ENCODE measurements around the gene VANGL2. TPM values are rescaled to one million over a fixed set of nuclear protein-coding genes. Genes with fewer than 3 reads are reported as not detected.

The VANGL2 gene
- total RNA-seq, 1 donor from 2014 or later: 0.05 TPM

GRCh38 chr1:160363951-160364735 is 36.2 kb upstream of the VANGL2 start:
- Mint-ChIP-seq H3K36me3 (ENCODE audit: low read depth) (peaks cover 9% of the 10 kb centered on the region), H3K27me3 (no peaks in the 10 kb centered on the region), H3K9me3 (no peaks in the 10 kb centered on the region), H3K4me1 (no peaks in the 10 kb centered on the region), H3K4me3 (no peak overlapping the region), H3K27ac (no peak overlapping the region)
- intact Hi-C loops (cut with micrococcal nuclease): no loop called here
- DNase-seq: no peak

- Mint-ChIP-seq H3K4me3 (no peak overlapping the region), H3K9me3 (no peaks in the 10 kb centered on the region), H3K27me3 (no peaks in the 10 kb centered on the region), H3K36me3 (ENCODE audit: low read depth) (peaks cover 5% of the 10 kb centered on the region), H3K4me1 (no peaks in the 10 kb centered on the region), H3K27ac (no peak overlapping the region)
- intact Hi-C loops (cut with micrococcal nuclease): no loop called here
- DNase-seq: no peak
Observed at GRCh38 chr1:160365325-160365724, 35.0 kb upstream of the VANGL2 start.

GRCh38 chr1:160366731-160367515 is 33.4 kb upstream of the VANGL2 start, which contains the start of gene NHLH1:
NHLH1 (plus strand) TSS chr1:160367071; CDS start chr1:160370732, 3,661 bp downstream.
- H3K9me3 Mint-ChIP-seq: no peaks in the 10 kb centered on the region
- no peaks in the 10 kb centered on the region for H3K36me3 Mint-ChIP-seq (ENCODE audit: low read depth)
- H3K4me1 Mint-ChIP-seq: no peaks in the 10 kb centered on the region
- intact Hi-C loops (cut with micrococcal nuclease): no loop called here
- no peak within 1 kb of the TSS for H3K27ac Mint-ChIP-seq
- DNase-seq: no peak
- no peak within 1 kb of the TSS for H3K4me3 Mint-ChIP-seq
- H3K27me3 Mint-ChIP-seq: no peaks in the 10 kb centered on the region

GRCh38 chr1:160367516-160367900 is 32.9 kb upstream of the VANGL2 start:
- H3K9me3 Mint-ChIP-seq: no peaks in the 10 kb centered on the region
- H3K4me1 Mint-ChIP-seq: no peaks in the 10 kb centered on the region

GRCh38 chr1:160367934-160368923 is 32.1 kb upstream of the VANGL2 start:
- no peak overlapping the region for H3K27ac Mint-ChIP-seq
- no peak for DNase-seq
- H3K4me3 Mint-ChIP-seq: no peak overlapping the region
- no peaks in the 10 kb centered on the region for H3K4me1 Mint-ChIP-seq
- H3K27me3 Mint-ChIP-seq: no peaks in the 10 kb centered on the region
- H3K9me3 Mint-ChIP-seq: no peaks in the 10 kb centered on the region
- intact Hi-C loops (cut with micrococcal nuclease): no loop called here
- no peaks in the 10 kb centered on the region for H3K36me3 Mint-ChIP-seq (ENCODE audit: low read depth)

More at GRCh38 chr1:160367516-160367900, 32.9 kb upstream of the VANGL2 start:
- Mint-ChIP-seq H3K27me3 (no peaks in the 10 kb centered on the region), H3K27ac (no peak overlapping the region), H3K4me3 (no peak overlapping the region), H3K36me3 (ENCODE audit: low read depth) (no peaks in the 10 kb centered on the region)
- intact Hi-C loops (cut with micrococcal nuclease): no loop called here
- DNase-seq: no peak

- no peaks in the 10 kb centered on the region for H3K4me1 Mint-ChIP-seq
- no peaks in the 10 kb centered on the region for H3K36me3 Mint-ChIP-seq (ENCODE audit: low read depth)
- intact Hi-C loops (cut with micrococcal nuclease): no loop called here
- H3K27ac Mint-ChIP-seq: no peak overlapping the region
- H3K9me3 Mint-ChIP-seq: no peaks in the 10 kb centered on the region
- no peak for DNase-seq
- no peaks in the 10 kb centered on the region for H3K27me3 Mint-ChIP-seq
- H3K4me3 Mint-ChIP-seq: no peak overlapping the region
Observed at GRCh38 chr1:160369087-160369486, 31.3 kb upstream of the VANGL2 start.

- no peak overlapping the region for H3K27ac Mint-ChIP-seq
- no peaks in the 10 kb centered on the region for H3K9me3 Mint-ChIP-seq
- intact Hi-C loops (cut with micrococcal nuclease): no loop called here
- H3K36me3 Mint-ChIP-seq (ENCODE audit: low read depth): no peaks in the 10 kb centered on the region
- H3K4me3 Mint-ChIP-seq: no peak overlapping the region
- H3K27me3 Mint-ChIP-seq: no peaks in the 10 kb centered on the region
- DNase-seq: no peak
- H3K4me1 Mint-ChIP-seq: peaks cover 4% of the 10 kb centered on the region
Observed at GRCh38 chr1:160370561-160371345, 29.6 kb upstream of the VANGL2 start.

GRCh38 chr1:160371346-160371631 is 29.1 kb upstream of the VANGL2 start:
- H3K9me3 Mint-ChIP-seq: no peaks in the 10 kb centered on the region
- H3K36me3 Mint-ChIP-seq (ENCODE audit: low read depth): no peaks in the 10 kb centered on the region
- H3K4me3 Mint-ChIP-seq: no peak overlapping the region
- H3K27me3 Mint-ChIP-seq: no peaks in the 10 kb centered on the region
- intact Hi-C loops (cut with micrococcal nuclease): no loop called here
- no peak overlapping the region for H3K27ac Mint-ChIP-seq
- DNase-seq: no peak
- peaks cover 9% of the 10 kb centered on the region for H3K4me1 Mint-ChIP-seq

GRCh38 chr1:160371756-160372155 is 28.6 kb upstream of the VANGL2 start:
- H3K9me3 Mint-ChIP-seq: no peaks in the 10 kb centered on the region
- H3K36me3 Mint-ChIP-seq (ENCODE audit: low read depth): no peaks in the 10 kb centered on the region
- intact Hi-C loops (cut with micrococcal nuclease): no loop called here
- DNase-seq: no peak
- H3K27me3 Mint-ChIP-seq: no peaks in the 10 kb centered on the region
- H3K4me3 Mint-ChIP-seq: no peak overlapping the region
- H3K4me1 Mint-ChIP-seq: peaks cover 13% of the 10 kb centered on the region
- no peak overlapping the region for H3K27ac Mint-ChIP-seq

- Mint-ChIP-seq H3K27ac (no peak overlapping the region), H3K27me3 (peaks cover 1% of the 10 kb centered on the region)
- intact Hi-C loops (cut with micrococcal nuclease): no loop called here
Observed at GRCh38 chr1:160373696-160374095, 26.7 kb upstream of the VANGL2 start.

GRCh38 chr1:160374306-160375110 is 25.9 kb upstream of the VANGL2 start:
- Mint-ChIP-seq H3K4me1 (peaks cover 13% of the 10 kb centered on the region), H3K36me3 (ENCODE audit: low read depth) (no peaks in the 10 kb centered on the region), H3K27me3 (peaks cover 7% of the 10 kb centered on the region), H3K9me3 (no peaks in the 10 kb centered on the region), H3K27ac (peak overlapping the region; percentile 42), H3K4me3 (no peak overlapping the region)
- no peak for DNase-seq
- intact Hi-C loops (cut with micrococcal nuclease): loop anchor here (5.0 kb wide), 1 partner anchor 82 kb away; no protein-coding TSS in a partner anchor

More at GRCh38 chr1:160373696-160374095, 26.7 kb upstream of the VANGL2 start:
- Mint-ChIP-seq H3K4me3 (no peak overlapping the region), H3K36me3 (ENCODE audit: low read depth) (no peaks in the 10 kb centered on the region), H3K4me1 (peaks cover 13% of the 10 kb centered on the region), H3K9me3 (no peaks in the 10 kb centered on the region)
- DNase-seq: no peak

GRCh38 chr1:160375788-160376524 is 24.4 kb upstream of the VANGL2 start:
- H3K36me3 Mint-ChIP-seq (ENCODE audit: low read depth): no peaks in the 10 kb centered on the region
- DNase-seq: peak; percentile 67

More at GRCh38 chr1:160375788-160376524, 24.4 kb upstream of the VANGL2 start:
- Mint-ChIP-seq H3K4me3 (no peak overlapping the region), H3K4me1 (peaks cover 13% of the 10 kb centered on the region), H3K27me3 (peaks cover 13% of the 10 kb centered on the region), H3K9me3 (no peaks in the 10 kb centered on the region), H3K27ac (peak overlapping the region; percentile 4)
- intact Hi-C loops (cut with micrococcal nuclease): loop anchor here (2.0 to 5.0 kb wide), 4 partner anchors 21 to 275 kb away; no protein-coding TSS in a partner anchor
